Calu3 (cell line): Measurements from ENCODE around the gene DLGAP1. TPM values are rescaled to one million over a fixed set of nuclear protein-coding genes. Genes with fewer than 3 reads are reported as not detected.

Experiments
- BruUV-seq: library from RNA; stranded (reverse); fragments of 400-500 nt; replicated peaks from 2 replicates; lab custom pipeline; 2021; lab: Mats Ljungman, UMichigan
- CTCF ChIA-PET: fragments of 300-600 bp; sonication (Branson Sonifier 250); formaldehyde crosslinking; loops from one replicate; lab custom pipeline; 2022; ENCODE audit warnings: antibody characterized with exemption; lab: Charles Lee
- DNase-seq: peaks from one replicate; pipeline ENCODE4 v3.0.0; 2022
- H3K27ac Mint-ChIP-seq: one replicate; pipeline ENCODE4 v1.8.0; 2022; ENCODE audit warnings: mixed read lengths; ENCODE audit not compliant: unreplicated experiment
- H3K27me3 Mint-ChIP-seq: one replicate; pipeline ENCODE4 v1.8.0; 2022; ENCODE audit warnings: mixed read lengths; ENCODE audit not compliant: unreplicated experiment
- H3K36me3 Mint-ChIP-seq: one replicate; pipeline ENCODE4 v1.8.0; 2022; ENCODE audit warnings: mild to moderate bottlenecking, moderate library complexity, mixed read lengths; ENCODE audit not compliant: insufficient read depth, unreplicated experiment
- H3K4me1 Mint-ChIP-seq: one replicate; pipeline ENCODE4 v1.8.0; 2022; ENCODE audit warnings: mild to moderate bottlenecking, low read depth, mixed read lengths; ENCODE audit not compliant: unreplicated experiment
- H3K4me3 Mint-ChIP-seq: one replicate; pipeline ENCODE4 v1.8.0; 2022; ENCODE audit warnings: mild to moderate bottlenecking, low read depth, moderate library complexity, mixed read lengths; ENCODE audit not compliant: unreplicated experiment
- H3K9me3 Mint-ChIP-seq: one replicate; pipeline ENCODE4 v1.8.0; 2022; ENCODE audit warnings: low read depth, mixed read lengths; ENCODE audit not compliant: unreplicated experiment
- intact Hi-C: fragments of 100-400 bp; cut with micrococcal nuclease; formaldehyde crosslinking; loops from one replicate; pipeline ENCODE4 v1.10.0; 2022; ENCODE audit not compliant: unreplicated experiment
- total RNA-seq: library from RNA; stranded (reverse); gene quantifications from 2 replicates; pipeline ENCODE4 v1.2.3, GENCODE V29; 2022
- TF ChIP-seq, protein P1 (sequence below): fragments of 200-600 bp; IDR thresholded peaks from one replicate; pipeline ENCODE4 v1.8.0; 2022; ENCODE audit warnings: antibody characterized with exemption; ENCODE audit not compliant: unreplicated experiment

DLGAP1 gene
- total RNA-seq, 1 experiment from 2014 or later = 9.0 TPM

GRCh38 chr18:4384932-4385331 lies 70.2 kb downstream of the DLGAP1 start:
- intact Hi-C loops = no loop called here
- CTCF ChIA-PET = no interaction called here
- H3K9me3 Mint-ChIP-seq = no peaks in the 10 kb centered on the region
- no peak overlapping the region for H3K27ac Mint-ChIP-seq
- H3K27me3 Mint-ChIP-seq = no peaks in the 10 kb centered on the region
- no peak overlapping the region for H3K4me3 Mint-ChIP-seq
- TF ChIP-seq, protein P1, sequence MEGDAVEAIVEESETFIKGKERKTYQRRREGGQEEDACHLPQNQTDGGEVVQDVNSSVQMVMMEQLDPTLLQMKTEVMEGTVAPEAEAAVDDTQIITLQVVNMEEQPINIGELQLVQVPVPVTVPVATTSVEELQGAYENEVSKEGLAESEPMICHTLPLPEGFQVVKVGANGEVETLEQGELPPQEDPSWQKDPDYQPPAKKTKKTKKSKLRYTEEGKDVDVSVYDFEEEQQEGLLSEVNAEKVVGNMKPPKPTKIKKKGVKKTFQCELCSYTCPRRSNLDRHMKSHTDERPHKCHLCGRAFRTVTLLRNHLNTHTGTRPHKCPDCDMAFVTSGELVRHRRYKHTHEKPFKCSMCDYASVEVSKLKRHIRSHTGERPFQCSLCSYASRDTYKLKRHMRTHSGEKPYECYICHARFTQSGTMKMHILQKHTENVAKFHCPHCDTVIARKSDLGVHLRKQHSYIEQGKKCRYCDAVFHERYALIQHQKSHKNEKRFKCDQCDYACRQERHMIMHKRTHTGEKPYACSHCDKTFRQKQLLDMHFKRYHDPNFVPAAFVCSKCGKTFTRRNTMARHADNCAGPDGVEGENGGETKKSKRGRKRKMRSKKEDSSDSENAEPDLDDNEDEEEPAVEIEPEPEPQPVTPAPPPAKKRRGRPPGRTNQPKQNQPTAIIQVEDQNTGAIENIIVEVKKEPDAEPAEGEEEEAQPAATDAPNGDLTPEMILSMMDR = no peak
- no peak for DNase-seq
- H3K36me3 Mint-ChIP-seq = no peaks in the 10 kb centered on the region
- no TSS peak for BruUV-seq
- H3K4me1 Mint-ChIP-seq = no peaks in the 10 kb centered on the region

GRCh38 chr18:4374564-4374963 lies 80.5 kb downstream of the DLGAP1 start:
- Mint-ChIP-seq H3K4me1 (no peaks in the 10 kb centered on the region), H3K4me3 (no peak overlapping the region), H3K27ac (no peak overlapping the region), H3K36me3 (no peaks in the 10 kb centered on the region), H3K9me3 (no peaks in the 10 kb centered on the region), H3K27me3 (no peaks in the 10 kb centered on the region)
- BruUV-seq = no TSS peak
- CTCF ChIA-PET = no interaction called here
- DNase-seq = no peak
- TF ChIP-seq, protein P1 = no peak
- intact Hi-C loops = no loop called here

- BruUV-seq = no TSS peak
- Mint-ChIP-seq H3K27me3 (no peaks in the 10 kb centered on the region), H3K4me1 (no peaks in the 10 kb centered on the region), H3K27ac (no peak overlapping the region), H3K9me3 (peaks cover 2% of the 10 kb centered on the region), H3K36me3 (no peaks in the 10 kb centered on the region), H3K4me3 (no peak overlapping the region)
- intact Hi-C loops = no loop called here
- DNase-seq = no peak
- CTCF ChIA-PET = no interaction called here
- TF ChIP-seq, protein P1 = no peak
These were observed 85.4 kb downstream of the DLGAP1 start for GRCh38 chr18:4369705-4370104.

DNA sequence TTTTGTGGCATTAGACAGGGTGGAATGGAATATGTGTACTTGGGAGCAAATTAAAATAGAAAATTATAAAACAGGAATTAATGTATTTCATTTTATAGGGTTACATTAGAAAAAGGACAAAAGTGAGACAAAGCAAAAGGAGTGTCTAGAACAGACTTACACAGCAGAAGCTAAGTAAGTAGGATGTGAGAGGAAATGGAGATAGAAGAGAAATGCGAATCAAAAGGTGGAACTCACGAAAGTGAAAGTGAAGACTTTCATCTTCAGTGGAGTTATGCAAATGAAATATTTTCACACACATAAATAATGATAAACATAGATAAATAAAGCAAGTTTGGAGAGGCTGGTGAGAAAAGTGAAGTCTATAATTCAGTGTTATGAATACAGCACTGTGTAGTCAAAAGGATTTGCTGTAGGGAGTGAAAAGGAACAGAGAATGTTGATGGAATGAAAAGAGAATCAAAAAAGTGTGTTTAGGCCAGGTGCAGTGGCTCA lies 94.8 kb downstream of the DLGAP1 start:
- no peak for DNase-seq
- H3K9me3 Mint-ChIP-seq = peaks cover 7% of the 10 kb centered on the region
- no peak overlapping the region for H3K4me3 Mint-ChIP-seq
- no peak overlapping the region for H3K27ac Mint-ChIP-seq
- TF ChIP-seq, protein P1 = no peak
- BruUV-seq = no TSS peak
- H3K27me3 Mint-ChIP-seq = no peaks in the 10 kb centered on the region
- H3K4me1 Mint-ChIP-seq = no peaks in the 10 kb centered on the region
- intact Hi-C loops = no loop called here
- H3K36me3 Mint-ChIP-seq = no peaks in the 10 kb centered on the region
- CTCF ChIA-PET = no interaction called here
